HG03159 (cell line): ENCODE results near the gene IL4R.

ENCODE experiments used
- ATAC-seq: cut with Tn5 transposase; IDR thresholded peaks from one replicate; pipeline ENCODE4 v1.9.1; 2021; ENCODE audit warnings: mild to moderate bottlenecking, moderate library complexity; ENCODE audit not compliant: unreplicated experiment

Gene IL4R

DNA sequence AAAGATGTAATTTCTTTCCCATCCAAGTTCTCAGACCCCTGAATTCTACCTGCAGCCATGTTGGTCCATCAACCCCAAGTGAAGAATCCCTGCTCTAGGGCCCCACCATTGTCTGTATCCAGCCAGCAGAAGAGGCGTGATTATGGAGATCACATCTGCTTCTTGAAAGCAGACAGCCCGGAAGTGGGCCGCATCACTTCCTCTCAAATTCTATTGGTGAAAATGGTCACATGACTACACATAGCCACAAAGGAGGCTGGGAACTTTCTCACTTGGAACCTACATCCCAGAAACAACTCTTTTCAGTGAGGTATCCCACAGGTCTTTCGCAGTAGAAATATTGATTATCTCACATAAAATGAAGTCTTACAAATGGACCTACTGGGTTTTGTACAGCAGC, 40.1 kb downstream of the IL4R start:
- ATAC-seq: no peak

DNA sequence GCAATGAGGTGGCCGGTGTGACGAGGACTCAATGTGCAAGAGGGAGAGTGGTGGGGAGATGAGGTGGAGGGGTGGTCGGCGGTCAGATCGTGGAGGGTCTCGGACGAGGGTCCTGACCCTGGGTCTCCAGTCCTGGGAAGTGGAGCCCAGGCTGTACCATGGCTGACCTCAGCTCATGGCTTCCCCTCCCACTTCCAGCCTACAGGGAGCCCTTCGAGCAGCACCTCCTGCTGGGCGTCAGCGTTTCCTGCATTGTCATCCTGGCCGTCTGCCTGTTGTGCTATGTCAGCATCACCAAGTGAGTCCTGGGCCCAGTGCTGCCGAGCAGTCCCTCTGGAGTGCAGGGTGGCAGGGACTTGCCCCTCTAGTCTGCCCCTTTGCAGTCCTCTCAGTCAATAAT, 41.8 kb downstream of the IL4R start:
- no peak for ATAC-seq

DNA sequence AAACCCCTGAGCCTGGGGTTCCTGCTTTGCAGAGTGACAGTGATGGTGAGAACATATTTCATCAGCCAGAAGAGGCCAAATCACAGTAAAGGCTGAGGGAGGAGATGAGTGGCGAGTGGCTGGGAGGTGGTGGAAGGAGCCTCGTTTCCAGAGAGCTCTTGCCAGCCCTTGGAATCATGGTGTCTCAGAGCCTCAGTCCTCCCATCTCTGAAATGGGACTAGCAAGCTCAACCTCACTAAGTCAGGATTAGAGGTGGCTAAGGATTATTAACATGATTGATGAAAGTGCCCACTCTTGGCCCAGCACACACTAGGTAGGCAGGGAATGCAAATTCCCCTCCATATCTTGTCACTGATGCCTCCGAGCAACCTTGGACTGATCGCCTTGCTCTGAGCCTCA, 43.0 kb downstream of the IL4R start:
- no peak for ATAC-seq

DNA sequence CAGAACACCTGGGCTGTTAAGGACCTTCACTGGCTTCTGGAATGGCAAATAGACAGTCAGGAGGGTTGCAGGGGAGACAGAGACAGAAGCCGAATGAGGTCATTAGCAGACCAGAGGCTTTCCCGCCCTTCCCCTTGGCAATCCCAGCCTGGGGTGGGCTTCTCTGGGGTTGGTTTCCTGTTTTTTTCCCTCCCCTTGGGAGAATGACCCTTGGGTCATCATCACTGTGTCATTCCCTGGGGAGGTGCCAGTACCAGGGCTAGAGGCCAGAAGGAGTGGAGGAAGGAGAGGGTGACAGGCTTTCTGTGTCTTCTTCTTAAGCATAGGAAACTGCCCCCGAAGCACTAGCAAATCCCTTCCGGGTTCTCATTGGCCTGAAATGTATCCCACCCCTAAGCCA, 45.3 kb downstream of the IL4R start:
- no peak for ATAC-seq

DNA sequence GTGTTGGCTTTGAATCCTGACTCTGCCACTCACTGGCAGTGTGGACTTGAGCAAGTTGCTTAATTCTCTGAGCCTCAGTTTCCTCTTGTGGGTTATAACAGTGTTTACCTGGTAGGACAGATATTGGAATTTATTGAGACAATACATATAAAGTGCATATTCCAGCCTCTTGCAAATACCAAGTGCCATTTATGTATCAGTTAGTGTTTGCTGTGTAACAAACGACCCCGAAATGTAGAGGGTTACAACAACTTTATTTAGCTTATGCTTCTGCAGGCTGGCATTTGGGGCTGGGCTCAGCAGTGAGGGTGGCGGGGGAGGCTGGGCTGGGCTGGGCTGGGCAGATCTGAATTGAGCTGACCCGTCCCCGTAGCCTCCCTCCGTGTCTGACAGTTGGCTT, 45.8 kb downstream of the IL4R start:
- no peak for ATAC-seq

DNA sequence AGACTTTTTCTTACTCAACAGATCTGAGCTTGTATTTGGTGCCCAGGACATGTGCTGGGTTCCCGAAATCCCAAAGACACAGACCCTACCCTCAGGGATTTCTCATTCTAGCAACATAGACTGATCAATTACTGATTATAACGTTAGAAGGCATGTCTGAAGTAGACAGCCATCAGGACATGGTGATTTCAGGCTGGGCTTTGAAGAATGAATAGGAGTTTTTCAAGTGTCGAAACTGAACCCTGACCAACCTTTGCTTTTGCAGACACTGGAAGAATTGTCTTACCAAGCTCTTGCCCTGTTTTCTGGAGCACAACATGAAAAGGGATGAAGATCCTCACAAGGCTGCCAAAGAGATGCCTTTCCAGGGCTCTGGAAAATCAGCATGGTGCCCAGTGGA, 48.2 kb downstream of the IL4R start:
- no peak for ATAC-seq

DNA sequence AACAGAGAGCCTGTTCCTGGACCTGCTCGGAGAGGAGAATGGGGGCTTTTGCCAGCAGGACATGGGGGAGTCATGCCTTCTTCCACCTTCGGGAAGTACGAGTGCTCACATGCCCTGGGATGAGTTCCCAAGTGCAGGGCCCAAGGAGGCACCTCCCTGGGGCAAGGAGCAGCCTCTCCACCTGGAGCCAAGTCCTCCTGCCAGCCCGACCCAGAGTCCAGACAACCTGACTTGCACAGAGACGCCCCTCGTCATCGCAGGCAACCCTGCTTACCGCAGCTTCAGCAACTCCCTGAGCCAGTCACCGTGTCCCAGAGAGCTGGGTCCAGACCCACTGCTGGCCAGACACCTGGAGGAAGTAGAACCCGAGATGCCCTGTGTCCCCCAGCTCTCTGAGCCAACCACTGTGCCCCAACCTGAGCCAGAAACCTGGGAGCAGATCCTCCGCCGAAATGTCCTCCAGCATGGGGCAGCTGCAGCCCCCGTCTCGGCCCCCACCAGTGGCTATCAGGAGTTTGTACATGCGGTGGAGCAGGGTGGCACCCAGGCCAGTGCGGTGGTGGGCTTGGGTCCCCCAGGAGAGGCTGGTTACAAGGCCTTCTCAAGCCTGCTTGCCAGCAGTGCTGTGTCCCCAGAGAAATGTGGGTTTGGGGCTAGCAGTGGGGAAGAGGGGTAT, 48.9 kb downstream of the IL4R start:
- ATAC-seq: no peak

DNA sequence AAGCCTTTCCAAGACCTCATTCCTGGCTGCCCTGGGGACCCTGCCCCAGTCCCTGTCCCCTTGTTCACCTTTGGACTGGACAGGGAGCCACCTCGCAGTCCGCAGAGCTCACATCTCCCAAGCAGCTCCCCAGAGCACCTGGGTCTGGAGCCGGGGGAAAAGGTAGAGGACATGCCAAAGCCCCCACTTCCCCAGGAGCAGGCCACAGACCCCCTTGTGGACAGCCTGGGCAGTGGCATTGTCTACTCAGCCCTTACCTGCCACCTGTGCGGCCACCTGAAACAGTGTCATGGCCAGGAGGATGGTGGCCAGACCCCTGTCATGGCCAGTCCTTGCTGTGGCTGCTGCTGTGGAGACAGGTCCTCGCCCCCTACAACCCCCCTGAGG, 49.5 kb downstream of the IL4R start:
- no peak for ATAC-seq

DNA sequence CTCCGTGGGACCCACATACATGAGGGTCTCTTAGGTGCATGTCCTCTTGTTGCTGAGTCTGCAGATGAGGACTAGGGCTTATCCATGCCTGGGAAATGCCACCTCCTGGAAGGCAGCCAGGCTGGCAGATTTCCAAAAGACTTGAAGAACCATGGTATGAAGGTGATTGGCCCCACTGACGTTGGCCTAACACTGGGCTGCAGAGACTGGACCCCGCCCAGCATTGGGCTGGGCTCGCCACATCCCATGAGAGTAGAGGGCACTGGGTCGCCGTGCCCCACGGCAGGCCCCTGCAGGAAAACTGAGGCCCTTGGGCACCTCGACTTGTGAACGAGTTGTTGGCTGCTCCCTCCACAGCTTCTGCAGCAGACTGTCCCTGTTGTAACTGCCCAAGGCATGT, 50.0 kb downstream of the IL4R start:
- no peak for ATAC-seq

DNA sequence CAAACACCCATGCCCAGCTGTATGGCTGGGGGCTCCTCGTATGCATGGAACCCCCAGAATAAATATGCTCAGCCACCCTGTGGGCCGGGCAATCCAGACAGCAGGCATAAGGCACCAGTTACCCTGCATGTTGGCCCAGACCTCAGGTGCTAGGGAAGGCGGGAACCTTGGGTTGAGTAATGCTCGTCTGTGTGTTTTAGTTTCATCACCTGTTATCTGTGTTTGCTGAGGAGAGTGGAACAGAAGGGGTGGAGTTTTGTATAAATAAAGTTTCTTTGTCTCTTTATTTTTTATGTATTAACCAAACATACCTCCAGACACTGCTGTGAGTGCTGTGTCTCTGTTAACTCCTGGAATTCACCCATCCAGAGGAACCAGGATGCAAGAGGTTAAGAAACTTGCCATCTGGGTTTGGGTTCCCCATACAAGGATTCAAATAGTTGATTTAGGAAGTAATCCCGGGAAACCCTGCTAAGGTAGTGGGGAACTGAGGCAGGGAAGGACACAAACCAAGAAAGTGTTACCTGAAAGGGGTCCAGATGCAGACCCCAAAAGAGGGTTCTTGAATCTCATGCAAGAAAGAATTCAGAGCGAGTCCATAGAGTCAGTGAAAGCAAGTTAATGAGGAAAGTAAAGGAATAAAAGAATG, 50.8 kb downstream of the IL4R start:
- no peak for ATAC-seq

DNA sequence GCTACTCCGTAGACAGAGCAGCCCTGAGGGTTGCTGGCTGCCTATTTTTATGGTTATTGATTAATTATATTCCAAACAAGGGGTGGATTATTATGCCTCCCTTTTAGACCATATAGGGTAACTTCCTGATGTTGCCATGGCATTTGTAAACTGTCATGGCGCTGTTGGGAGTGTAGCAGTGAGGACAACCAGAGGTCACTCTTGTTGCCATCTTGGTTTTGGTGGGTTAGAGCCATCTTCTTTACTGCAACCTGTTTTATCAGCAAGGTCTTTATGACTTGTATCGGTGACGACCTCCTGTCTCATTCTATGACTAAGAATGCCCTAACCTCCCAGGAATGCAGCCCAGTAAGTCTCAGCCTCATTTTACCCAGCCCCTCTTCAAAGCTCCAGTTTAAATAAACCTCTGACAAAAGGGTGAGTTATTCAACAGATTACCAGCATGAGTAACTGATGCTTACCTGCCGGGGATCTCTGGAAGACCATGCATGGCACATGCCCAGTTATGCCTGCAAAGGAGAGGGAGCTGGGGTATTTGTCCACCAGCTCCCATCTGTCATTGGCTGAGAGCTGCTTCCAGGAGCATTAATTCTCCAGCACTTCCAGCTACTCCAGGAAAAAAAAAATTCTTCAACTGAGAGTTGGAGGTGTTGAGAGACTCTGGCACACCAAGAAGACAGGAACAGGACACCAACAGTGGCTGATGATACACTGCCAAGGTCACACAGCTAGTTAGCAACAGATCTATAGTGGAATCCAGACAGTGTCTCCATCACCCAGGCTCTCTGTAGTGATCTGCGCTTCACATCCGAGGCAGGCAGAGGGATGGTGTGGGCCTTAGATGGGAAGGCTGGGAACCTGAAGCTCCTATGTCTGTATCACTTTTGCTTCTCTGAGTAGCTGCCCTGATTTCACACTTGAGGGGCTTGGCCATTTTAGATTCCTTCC, 51.6 kb downstream of the IL4R start:
- ATAC-seq: no peak

DNA sequence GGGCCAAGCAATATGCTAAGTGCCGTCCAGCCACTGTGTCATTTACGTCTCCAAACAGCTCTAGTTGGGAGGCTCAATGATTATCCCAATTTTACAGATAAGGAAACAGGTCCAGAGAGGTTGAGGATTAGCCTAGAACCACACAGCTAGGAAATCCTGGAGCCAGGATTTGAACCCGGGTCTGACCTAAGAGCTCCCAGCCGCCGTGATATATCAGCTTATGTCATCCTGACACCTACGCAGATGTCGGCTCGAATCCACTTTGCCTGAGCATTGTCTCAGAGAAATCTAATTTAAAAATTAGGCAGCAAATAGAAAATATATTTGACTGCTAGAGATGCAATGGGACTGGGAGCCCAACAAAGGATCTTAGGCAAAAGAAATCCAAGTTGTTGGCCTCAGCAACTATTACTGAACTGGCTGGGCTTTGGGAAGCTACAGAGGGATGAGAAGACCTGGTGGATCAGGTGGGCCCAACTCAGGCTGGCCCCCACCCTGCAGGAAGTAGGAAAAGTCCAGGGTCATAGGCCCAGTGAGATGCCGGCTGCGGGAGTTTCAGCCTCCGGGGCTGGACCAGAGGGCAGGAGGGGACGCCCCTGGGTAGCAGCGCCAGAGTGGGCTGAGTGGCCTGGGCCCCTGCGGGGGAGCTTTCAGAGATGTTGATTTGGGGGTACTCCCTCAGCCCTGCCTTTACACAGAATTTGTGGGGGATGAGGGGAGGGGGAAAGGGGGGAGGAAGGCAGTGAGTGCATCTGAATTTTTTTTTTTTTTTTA, 53.1 kb downstream of the IL4R start:
- ATAC-seq: peak; percentile 7

DNA sequence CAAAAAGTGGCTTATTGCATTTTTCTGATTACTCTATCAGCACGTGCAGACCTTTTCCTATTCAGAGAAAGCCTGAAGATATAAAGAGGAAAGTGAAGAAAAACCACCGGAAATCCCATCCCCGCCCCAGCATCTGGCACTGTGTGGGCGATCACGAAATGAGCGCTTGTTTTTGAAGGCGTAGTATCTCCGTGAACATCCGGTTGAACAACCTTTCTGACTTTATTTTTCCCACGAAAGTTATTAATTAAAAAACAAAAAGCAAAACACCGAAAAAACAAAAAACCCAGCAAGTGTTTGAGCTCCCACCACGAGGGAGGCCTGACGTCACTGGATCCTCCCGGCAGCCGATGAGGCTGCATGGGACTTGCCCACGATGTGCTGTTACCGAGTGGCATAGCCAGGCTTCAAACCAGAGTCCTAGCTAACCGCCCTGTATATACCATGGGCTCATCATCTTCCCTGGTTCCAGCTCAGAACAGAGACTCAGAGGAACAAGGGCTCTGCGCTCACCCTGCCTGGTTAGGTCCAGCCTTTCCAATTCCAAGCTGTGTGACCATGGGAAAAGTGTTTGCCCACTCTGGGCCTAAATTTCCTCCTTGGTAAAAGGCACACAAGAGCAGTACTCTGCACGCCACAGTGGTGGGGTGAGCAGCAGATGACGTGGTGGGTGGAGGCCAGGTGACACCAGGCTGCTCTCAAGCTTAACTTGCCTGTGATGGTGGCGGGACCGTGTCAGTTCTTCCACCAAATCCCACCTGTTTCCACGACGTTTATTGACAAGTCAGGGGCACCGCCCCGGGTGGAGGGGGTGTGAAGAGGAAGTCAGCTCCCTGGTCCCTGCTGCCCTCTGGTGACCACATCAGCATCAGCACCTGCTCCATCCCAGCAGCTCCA, 53.9 kb downstream of the IL4R start:
- ATAC-seq: peak; percentile 62

DNA sequence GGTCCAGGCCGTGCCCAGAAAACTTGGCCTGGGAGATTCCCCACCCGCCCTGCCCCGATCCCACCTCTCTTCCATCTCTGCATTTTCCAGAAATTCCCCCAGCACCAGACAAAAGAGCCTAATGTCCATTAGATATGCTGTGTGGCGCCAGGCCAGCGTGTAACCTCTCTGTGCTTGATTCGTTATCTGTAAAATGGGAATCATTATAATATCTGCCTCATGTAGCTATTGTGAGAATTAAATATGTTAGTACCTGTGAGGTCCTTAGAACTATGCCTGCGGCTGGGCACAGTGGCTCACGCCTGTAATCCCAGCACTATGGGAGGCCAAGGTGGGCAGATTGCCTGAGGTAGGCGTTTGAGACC, 54.6 kb downstream of the IL4R start:
- ATAC-seq: no peak

DNA sequence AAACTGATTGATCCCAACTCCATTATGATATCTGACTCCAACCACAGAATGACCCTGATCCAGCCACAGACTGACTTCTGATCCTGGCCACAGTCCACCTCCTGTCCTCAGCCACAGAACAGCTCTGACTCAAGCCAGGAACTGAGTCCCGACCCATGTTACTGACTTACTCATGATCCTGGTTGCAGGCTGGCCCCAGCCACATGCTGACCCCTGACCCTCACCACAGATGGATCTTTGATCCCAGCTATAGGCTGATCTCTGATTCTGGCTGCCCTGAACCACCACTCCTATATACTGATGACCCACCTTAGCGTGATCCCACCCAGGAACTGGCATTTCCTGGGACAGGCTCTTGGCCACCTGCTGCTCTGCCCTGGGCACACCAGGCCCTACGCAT, 56.0 kb downstream of the IL4R start:
- no peak for ATAC-seq

DNA sequence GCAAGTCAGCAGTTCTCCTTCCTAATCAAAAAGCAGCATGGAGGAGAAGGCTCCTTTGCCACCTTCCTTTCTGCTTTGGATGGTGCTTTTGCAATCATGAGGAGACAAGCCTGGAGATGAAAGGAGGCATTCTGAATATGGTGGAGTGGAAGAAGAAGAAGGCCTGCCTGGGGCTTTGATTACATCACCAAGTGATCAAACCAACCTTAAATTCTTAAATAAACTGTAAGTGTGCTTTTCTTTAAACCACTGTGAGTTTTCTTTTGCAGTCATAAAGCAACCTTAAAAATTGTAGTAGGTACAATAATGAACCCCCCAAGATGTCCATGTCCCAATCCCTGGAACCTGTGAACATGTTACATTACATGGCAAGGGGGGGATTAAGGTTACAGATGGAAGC, 56.5 kb downstream of the IL4R start:
- no peak for ATAC-seq

DNA sequence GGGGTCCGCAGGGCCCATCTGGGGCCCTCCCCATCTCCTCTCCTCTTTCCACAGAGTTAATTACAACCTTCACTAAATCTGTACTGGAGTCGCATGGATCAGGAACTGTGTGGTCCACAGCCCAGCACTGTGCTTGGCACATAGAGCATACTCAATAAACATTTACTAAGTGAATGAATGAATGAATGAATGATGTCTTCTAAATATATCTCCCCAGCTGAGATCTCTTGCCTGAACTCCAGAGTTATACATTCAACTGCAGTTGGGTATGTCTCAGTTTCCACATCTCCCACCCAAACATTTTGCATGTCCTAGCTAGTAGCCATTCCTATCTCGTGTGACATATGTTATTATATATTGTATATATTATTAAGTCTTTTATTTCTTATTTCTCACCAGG, 59.5 kb downstream of the IL4R start:
- no peak for ATAC-seq

DNA sequence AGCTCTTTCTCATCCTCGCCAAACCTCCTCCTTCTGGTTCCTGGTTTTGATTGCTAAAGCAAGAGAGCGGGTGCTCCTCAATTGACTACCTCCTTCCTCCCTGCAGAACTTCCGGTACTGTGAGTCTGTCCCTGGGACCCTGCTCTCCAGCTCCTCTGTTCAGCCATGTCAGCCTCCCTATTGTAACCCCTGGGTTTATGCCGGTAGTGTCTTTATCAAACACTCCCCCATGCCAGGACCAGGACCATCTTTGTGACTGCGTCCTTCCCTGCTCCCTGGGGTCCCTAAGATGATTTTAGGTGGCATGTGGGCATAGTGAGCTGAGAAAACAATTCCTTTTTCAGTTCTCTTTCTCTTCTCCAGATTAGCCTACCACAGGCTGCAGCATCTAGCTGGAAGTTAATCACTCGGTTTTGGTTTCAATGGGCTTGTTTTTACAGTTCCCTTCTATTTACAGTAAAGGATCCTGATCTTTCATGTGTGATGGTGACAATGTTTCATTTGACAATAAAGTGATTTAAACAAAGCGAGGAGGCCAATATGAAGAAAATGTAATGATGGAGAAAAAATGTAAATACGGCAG, 60.5 kb downstream of the IL4R start:
- ATAC-seq: peak; percentile 31

DNA sequence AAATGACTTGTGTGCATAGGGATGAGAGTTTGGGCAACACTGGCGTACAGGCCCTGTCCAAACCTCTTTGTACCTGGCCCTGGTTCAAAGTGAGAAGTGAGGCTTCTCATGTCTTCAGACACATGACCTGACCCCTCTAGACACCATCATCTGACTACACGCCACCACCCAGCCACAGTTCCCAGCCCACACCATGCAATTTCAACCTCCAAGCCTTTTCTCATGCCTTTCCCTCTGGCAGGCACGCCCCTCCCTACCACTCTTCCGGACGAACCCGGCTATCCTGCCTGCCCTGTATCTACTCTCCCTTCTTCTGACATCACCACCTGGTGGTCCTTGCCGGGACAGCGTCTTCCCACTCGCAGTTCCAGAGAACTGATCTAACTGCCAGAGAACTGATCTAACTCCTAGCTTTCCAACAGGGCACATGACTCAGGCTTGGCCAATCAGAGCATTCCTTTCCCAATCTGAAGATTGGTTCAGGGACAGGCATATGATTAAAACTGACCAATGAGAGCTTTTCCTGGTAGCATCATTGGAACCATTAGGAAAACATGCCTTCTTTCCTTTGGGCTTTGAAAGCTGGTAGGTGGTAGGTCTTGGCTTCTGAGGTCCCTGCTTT, 61.1 kb downstream of the IL4R start:
- peak; percentile 42 for ATAC-seq
